Measurements from ENCODE around the gene EIF4B.

DNA sequence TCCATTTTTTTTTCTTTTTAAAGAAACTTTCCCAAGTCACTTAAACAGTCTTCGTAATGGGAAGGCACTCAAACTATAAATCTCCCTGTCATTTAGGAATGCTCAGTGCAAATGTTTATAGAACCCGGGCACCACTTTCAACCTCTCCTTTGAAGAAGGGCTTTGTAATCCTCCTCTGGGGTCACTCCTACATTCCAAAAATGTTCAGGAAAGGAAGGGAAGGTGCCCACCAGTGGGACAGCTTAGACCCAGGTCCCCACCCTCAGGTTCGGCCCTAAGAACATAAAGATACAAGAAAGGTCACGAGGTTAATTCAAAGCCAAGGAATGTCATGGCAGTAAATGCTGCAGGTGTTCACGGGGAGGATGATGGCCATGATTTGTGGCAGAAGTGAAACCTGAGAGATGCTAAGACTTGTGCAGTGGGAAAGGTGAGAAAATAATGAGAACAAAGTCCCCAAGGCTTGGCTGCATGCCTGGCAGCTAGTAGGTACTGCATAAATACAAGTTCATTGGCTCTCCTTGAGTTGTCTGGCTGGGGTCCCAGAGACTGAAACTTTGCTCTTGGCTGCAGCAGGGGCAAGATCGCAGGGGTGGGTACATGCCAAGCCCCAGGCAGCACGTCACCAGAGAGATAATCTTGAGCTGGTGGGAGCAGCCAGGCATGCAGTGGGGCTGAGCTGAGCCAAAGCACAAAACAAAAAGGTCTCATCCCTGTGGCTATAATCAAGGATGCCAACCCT is 36.3 kb upstream of the EIF4B start:
- TF ChIP-seq POLR2A (IDR thresholded peaks at IDR 0.05) (no peak), POLR2AphosphoS5 (IDR thresholded peaks at IDR 0.05) (no peak)
- TF ChIP-seq, protein P1, sequence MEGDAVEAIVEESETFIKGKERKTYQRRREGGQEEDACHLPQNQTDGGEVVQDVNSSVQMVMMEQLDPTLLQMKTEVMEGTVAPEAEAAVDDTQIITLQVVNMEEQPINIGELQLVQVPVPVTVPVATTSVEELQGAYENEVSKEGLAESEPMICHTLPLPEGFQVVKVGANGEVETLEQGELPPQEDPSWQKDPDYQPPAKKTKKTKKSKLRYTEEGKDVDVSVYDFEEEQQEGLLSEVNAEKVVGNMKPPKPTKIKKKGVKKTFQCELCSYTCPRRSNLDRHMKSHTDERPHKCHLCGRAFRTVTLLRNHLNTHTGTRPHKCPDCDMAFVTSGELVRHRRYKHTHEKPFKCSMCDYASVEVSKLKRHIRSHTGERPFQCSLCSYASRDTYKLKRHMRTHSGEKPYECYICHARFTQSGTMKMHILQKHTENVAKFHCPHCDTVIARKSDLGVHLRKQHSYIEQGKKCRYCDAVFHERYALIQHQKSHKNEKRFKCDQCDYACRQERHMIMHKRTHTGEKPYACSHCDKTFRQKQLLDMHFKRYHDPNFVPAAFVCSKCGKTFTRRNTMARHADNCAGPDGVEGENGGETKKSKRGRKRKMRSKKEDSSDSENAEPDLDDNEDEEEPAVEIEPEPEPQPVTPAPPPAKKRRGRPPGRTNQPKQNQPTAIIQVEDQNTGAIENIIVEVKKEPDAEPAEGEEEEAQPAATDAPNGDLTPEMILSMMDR (IDR thresholded peaks at IDR 0.05), result no peak

Data from suprapubic skin (tissue), 4 donors.